Lower lobe of right lung (tissue), 2 donors: ENCODE measurements around the gene RPTOR. TPM values are rescaled to one million over a fixed set of nuclear protein-coding genes. Genes with fewer than 3 reads are reported as not detected.
A peak's percentile ranks its signal among the peaks of the same experiment; 100 is the strongest.

Source experiments
- ATAC-seq, 2 donors: fragments of 200-7000 bp; cut with Tn5 transposase; one replicate each; pipeline ENCODE4 v1.9.1; 2020 to 2022; ENCODE audit warnings: mild to moderate bottlenecking in 2 of 2, moderate library complexity in 2 of 2
- DNase-seq: peaks from one replicate; pipeline ENCODE4 v3.0.0-alpha.2; 2020
- H3K27ac ChIP-seq: fragments of 200-600 bp; one replicate; pipeline ENCODE4 v1.8.0; 2022
- H3K27me3 ChIP-seq: fragments of 200-600 bp; one replicate; pipeline ENCODE4 v1.8.0; 2022; ENCODE audit warnings: low read depth
- H3K36me3 ChIP-seq: fragments of 200-600 bp; one replicate; pipeline ENCODE4 v1.8.0; 2022; ENCODE audit warnings: mild to moderate bottlenecking
- H3K4me1 ChIP-seq: fragments of 200-600 bp; one replicate; pipeline ENCODE4 v1.8.0; 2022
- H3K4me3 ChIP-seq: fragments of 200-600 bp; one replicate; pipeline ENCODE4 v1.8.0; 2022; ENCODE audit warnings: mild to moderate bottlenecking
- H3K9me3 ChIP-seq: fragments of 200-600 bp; one replicate; pipeline ENCODE4 v1.8.0; 2022
- CTCF ChIP-seq: fragments of 200-600 bp; IDR thresholded peaks from one replicate; pipeline ENCODE4 v1.8.0; 2022; ENCODE audit warnings: antibody characterized with exemption, mild to moderate bottlenecking
- intact Hi-C: fragments of 100-400 bp; cut with DNase I; formaldehyde crosslinking; loops from one replicate; pipeline ENCODE4 v1.11.0; 2022
- total RNA-seq: library from RNA; stranded (reverse); fragmentation: NEBNext Ultra II Directional; extraction: Animal tissue kit (Norgen Biotek cat#: 25700); gene quantifications from one replicate; pipeline ENCODE4 v1.2.1, GENCODE V29; 2021
- donor health status: DM: no; HTN: yes; CAD: no; lungs with severe emphysema.

Gene RPTOR
- total RNA-seq, 1 donor from 2014 or later: 34.0 TPM

DNA sequence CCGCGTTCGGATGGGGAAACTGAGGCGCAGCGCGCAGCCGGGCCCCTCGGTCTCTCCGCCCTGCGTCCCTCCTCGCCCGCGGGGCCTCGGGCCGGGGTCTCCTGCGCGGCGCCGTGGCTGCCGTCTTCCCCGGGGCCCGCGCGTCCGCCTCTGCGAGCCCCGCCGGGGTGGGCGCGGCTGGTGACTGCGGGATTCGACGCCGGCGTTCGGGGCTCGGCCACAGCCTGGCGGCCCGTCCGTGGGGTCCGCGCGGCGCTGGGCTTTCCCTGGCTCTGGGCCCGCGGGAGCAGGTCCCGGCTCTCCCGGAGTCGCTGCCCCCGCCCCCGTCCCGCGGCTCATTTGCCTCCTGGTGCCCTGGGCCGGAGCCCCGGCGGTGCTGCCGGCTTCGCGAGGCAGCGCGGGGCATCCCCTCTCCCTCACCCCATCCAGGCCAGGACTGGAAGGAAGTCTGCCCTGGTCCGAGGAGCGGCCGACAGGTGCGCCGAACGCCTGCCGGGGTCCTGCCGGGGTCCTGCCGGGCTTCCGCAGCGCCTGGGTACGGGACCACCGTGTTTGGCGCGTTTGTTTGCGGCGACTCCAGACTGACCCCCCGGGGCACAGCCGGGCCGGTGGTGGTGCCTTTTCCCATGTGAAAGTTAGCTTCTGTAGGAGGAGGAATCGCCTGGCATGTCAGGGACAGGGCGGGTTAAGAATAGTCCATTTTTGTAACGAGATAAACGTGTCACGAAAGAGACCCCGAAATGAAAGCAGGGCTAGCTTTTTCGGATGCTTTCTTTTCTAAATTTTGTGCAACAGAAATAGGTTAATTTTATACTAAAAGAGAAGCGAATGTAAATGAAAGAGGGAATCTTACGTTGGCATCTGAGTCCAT is 447.7 kb downstream of the RPTOR start:
- TF ChIP-seq CTCF: no peak
- DNase-seq: peak; percentile 47
- intact Hi-C loops: no loop called here
- Histone ChIP-seq H3K4me1 (peaks cover 34% of the 10 kb centered on the region), H3K36me3 (peaks cover 25% of the 10 kb centered on the region), H3K9me3 (no peaks in the 10 kb centered on the region), H3K4me3 (peak overlapping the region; percentile 87), H3K27me3 (no peaks in the 10 kb centered on the region), H3K27ac (peak overlapping the region; percentile 79)
- ATAC-seq: peak; percentile 2 to 20

DNA sequence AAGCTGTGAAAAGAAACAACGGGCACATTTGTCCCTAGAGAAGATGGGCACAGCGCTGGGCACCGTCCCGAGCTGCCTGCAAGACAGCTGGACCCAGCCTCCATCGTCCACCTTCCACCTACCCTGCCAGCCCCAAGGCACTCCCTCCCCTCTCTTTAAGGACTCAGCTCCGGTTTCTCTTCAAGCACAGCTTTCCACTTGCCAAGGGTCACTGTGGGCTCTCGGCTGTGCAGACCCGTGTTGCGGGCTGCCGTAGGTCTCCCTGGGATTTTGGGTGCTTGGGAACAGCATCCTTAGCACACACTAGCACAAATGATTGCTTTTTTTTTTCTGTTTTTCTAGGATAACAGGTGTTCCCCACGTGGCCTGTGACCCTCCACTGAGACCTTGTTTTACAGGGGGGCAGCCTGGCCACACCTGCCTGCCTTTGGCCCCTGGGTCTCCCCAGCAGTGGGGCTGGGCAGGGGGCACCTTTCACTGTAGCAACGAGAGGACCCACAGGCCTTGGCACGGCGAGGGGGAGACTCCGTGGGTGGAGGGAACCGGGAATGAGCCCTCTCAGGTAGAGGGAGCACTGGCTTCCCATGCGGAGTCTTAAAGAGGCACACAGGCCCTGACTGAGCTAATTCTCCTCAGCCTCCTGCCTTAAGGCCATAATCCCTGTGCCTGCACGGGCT is 448.4 kb downstream of the RPTOR start:
- no peak for TF ChIP-seq CTCF
- H3K4me3 ChIP-seq: peak overlapping the region; percentile 87
- peak in 1 of 2 donors; percentile 48 for ATAC-seq
- no peak overlapping the region for H3K27ac ChIP-seq
- no peaks in the 10 kb centered on the region for H3K9me3 ChIP-seq
- peaks cover 34% of the 10 kb centered on the region for H3K4me1 ChIP-seq
- no peaks in the 10 kb centered on the region for H3K27me3 ChIP-seq
- H3K36me3 ChIP-seq: peaks cover 33% of the 10 kb centered on the region
- DNase-seq: peak; percentile 52
- intact Hi-C loops: no loop called here

DNA sequence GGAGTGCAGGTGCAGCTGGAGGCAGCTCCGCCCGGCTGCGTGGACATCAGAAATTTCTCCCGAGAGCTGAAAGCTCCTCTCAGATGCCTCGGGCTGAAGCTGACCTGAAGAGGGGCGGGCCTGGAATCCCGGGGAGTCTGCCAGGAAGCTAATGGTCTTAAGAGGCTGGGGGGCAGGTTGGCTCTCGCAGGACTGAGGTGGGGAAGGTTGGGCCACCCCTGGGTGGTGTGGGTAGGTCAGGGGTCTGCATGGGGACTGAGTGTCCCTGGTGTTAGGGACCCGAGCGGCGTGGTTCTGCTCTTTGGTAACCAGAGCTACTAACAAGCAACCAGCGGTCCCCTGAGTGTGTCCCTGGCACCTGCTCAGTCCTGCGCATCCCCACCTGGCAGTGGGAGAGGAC is 450.5 kb downstream of the RPTOR start:
- intact Hi-C loops: no loop called here
- no peaks in the 10 kb centered on the region for H3K27me3 ChIP-seq
- peaks cover 53% of the 10 kb centered on the region for H3K36me3 ChIP-seq
- ATAC-seq (no peak), DNase-seq (no peak)
- H3K9me3 ChIP-seq: no peaks in the 10 kb centered on the region
- no peak for TF ChIP-seq CTCF
- peaks cover 25% of the 10 kb centered on the region for H3K4me1 ChIP-seq
- no peak overlapping the region for H3K27ac ChIP-seq
- no peak overlapping the region for H3K4me3 ChIP-seq

GRCh38 chr17:80996422-80997305 is 452.0 kb downstream of the RPTOR start:
- DNase-seq (peak; percentile 44), ATAC-seq (peak; percentile 18 to 32)
- Histone ChIP-seq H3K27me3 (no peaks in the 10 kb centered on the region), H3K9me3 (no peaks in the 10 kb centered on the region), H3K36me3 (peaks cover 55% of the 10 kb centered on the region), H3K27ac (no peak overlapping the region), H3K4me3 (no peak overlapping the region), H3K4me1 (peaks cover 18% of the 10 kb centered on the region)
- intact Hi-C loops: no loop called here
- no peak for TF ChIP-seq CTCF

DNA sequence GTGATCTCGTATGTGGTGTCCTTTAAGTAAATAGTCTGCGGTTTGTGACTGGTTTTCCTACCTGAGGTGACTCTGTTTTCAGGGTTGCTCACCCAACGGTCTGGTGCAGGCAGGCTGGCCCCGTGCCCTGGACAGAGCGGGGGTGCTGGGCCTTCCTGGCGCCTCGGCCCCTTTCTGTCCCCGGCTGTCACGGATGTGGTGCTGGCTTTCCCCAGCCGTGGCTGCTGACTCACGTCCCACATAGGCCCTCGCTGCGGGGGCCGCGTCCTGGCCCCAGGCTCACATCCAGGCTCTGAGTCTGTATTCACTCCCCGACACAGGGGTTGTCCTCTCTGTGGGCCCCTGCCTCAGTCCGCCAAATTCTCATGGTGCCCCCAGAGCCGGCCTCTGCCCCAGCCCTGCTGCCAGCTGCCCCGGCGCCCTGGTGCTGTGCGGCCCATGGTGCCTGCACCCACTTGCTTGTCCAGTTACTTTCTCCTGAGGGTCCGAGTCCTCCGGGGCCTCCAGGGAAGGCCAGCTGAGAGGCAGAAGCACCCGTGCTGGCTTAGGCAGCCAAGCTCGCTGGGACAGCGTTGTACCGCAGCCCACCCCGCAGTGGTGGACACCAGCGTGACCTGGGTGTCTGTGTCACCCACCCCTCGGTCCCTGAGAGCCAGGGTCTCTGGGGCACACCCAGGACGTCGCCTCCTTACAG is 452.9 kb downstream of the RPTOR start:
- H3K4me1 ChIP-seq: peaks cover 25% of the 10 kb centered on the region

More for the DNA sequence above, 452.9 kb downstream of the RPTOR start:
- no peak overlapping the region for H3K4me3 ChIP-seq
- H3K9me3 ChIP-seq: no peaks in the 10 kb centered on the region
- ATAC-seq (no peak), DNase-seq (no peak)
- H3K27me3 ChIP-seq: no peaks in the 10 kb centered on the region
- peaks cover 55% of the 10 kb centered on the region for H3K36me3 ChIP-seq
- intact Hi-C loops: no loop called here
- H3K27ac ChIP-seq: no peak overlapping the region
- no peak for TF ChIP-seq CTCF
